Activated T-cell treated with anti-CD3 and anti-CD28 coated beads, Interleukin-2, amount 50 U/mL, for 4 hours (primary cell): Measurements from ENCODE around the gene PRR7. TPM values are rescaled to one million over a fixed set of nuclear protein-coding genes. Genes with fewer than 3 reads are reported as not detected.

ENCODE experiments used
- ATAC-seq, 2 donors: fragments of 200-7000 bp; cut with Tn5 transposase; one replicate each; pipeline ENCODE4 v1.10.0; 2021
- DNase-seq: peaks from one replicate; pipeline ENCODE4 v3.0.0-alpha.2; 2020
- H3K27me3 Mint-ChIP-seq: one replicate; pipeline ENCODE4 v1.8.0; 2021; ENCODE audit warnings: low read depth, mixed read lengths
- H3K36me3 Mint-ChIP-seq: one replicate; pipeline ENCODE4 v1.8.0; 2022; ENCODE audit warnings: mixed read lengths; ENCODE audit not compliant: insufficient read depth
- H3K4me1 Mint-ChIP-seq: one replicate; pipeline ENCODE4 v1.8.0; 2021; ENCODE audit warnings: low read depth, mixed read lengths
- H3K4me3 Mint-ChIP-seq: one replicate; pipeline ENCODE4 v1.8.0; 2021; ENCODE audit warnings: mild to moderate bottlenecking, moderate library complexity, mixed read lengths
- H3K9me3 Mint-ChIP-seq: one replicate; pipeline ENCODE4 v1.8.0; 2021; ENCODE audit warnings: mixed read lengths
- total RNA-seq, 3 donors: library from RNA; stranded (reverse); gene quantifications; one replicate each; pipeline ENCODE4 v1.2.1, GENCODE V29; 2021

Gene PRR7
- total RNA-seq, 3 donors from 2014 or later = 11.7 to 19.8 (median 14.2) TPM

DNA sequence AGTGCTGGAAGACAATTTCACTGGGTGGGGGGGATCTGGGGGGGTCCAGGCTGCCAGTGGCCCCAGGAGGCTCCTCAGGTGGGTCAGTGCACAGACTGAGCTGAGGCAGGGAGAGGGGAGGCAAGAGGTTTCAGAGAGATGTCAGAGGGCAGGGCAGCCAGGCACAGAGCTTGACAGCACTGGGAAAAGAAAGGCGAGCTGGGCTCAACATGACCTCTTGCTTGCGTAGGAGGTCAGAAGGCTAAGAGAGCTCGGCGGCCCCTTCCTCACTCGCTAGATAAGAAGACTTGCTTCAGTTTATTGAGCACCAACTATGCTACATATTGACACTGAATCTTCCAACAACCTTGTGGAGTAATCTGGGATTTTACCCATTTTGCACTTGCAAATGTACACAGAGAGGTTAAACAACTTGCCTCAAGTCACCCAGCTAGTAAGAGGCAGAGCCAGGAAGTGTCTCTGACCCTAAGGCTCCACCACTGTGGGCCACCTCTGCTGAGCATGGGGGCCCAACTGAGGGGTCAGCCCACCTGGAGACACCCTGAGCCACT lies 47.3 kb downstream of the PRR7 start:
- Mint-ChIP-seq H3K4me3 (no peak overlapping the region), H3K36me3 (peaks cover 4% of the 10 kb centered on the region), H3K27me3 (peaks cover 1% of the 10 kb centered on the region), H3K9me3 (no peaks in the 10 kb centered on the region), H3K4me1 (peaks cover 19% of the 10 kb centered on the region)
- DNase-seq = no peak
- ATAC-seq = no peak

DNA sequence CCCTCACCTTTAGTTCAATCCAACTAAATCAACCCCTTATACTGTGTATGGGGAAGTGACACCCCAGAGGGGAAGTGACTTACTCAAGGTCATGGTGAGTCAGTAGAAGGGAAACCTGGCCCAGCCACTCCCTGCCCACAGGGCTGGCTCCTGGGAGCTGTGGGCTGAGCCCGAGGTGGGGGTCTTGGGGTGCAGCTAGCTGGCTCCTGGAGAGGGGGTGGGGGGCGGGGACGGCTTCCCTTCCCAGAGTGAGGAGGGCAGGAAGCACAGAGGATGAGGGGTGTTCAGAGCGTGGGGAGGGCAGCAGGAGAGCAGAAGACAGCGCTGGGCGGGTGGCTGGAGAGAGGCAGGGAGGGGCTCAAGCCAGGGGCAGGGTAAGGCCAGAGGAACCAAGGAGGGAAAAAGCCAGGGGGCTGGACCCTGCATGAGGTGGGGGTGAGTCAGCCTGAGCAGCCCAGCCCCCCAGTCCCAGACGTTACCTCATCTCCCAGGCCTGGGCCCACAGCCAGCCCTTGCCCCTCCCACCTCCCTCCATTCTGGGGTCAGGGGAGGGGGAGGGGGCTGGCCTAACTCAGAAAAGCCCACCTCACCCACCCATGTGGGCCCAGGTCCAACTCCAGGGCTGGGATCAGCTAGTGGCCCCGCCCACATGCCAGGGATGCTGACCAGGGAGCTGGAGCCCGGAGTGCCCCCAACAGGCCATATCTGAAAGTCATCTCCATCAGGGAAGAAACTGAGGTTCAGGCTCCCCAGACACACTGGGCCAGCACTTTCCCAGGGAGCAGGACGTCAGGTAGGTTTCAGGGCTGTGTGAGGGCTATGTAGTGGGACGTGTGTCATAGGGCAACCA lies 48.0 kb downstream of the PRR7 start:
- H3K9me3 Mint-ChIP-seq = no peaks in the 10 kb centered on the region
- peaks cover 1% of the 10 kb centered on the region for H3K27me3 Mint-ChIP-seq
- H3K4me1 Mint-ChIP-seq = peaks cover 20% of the 10 kb centered on the region
- peak; percentile 54 to 58 for ATAC-seq
- peaks cover 4% of the 10 kb centered on the region for H3K36me3 Mint-ChIP-seq
- DNase-seq = no peak
- H3K4me3 Mint-ChIP-seq = no peak overlapping the region

DNA sequence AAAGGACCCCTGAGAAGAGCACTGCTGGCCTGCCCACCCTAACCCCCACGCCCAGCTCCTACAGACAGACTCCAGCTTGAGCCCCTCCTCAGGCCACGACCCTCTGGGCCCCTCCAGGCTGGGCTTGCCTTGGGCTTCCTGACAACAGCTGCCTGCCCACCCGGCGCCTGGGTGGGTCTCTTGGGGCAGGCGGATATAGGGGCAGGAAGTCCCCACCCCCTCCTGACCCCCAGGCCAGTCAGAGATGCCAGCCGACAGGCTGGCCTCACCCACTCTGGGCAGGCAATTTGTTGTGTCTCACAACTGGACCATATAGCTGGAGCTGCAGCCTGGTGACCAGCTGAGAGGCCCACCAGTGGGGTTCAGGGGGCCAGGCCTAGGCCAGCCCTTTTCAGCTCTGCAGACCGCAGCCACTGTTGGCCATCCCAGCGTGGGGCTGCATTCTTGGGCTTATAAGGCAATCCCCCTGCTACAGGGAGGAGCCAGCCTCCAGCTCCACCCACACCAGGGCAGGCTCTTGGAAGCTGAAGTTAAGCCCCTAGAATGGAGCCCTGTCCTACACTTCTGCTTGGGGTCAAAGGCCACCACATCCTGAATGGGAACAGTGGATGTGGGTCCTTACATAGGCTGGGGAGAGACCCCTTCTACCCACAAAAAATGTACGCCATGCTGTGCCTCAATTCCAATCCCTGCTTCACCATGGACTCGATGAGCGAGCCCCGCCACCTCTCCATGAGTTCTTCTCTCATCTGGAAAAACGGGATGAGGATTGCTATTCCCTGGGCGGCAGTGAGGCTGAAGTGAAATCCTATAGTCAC lies 48.8 kb downstream of the PRR7 start:
- peaks cover 20% of the 10 kb centered on the region for H3K4me1 Mint-ChIP-seq
- H3K27me3 Mint-ChIP-seq = peaks cover 1% of the 10 kb centered on the region
- DNase-seq (no peak), ATAC-seq (no peak)
- H3K9me3 Mint-ChIP-seq = no peaks in the 10 kb centered on the region
- peak overlapping the region; percentile 11 for H3K4me3 Mint-ChIP-seq
- peaks cover 4% of the 10 kb centered on the region for H3K36me3 Mint-ChIP-seq

DNA sequence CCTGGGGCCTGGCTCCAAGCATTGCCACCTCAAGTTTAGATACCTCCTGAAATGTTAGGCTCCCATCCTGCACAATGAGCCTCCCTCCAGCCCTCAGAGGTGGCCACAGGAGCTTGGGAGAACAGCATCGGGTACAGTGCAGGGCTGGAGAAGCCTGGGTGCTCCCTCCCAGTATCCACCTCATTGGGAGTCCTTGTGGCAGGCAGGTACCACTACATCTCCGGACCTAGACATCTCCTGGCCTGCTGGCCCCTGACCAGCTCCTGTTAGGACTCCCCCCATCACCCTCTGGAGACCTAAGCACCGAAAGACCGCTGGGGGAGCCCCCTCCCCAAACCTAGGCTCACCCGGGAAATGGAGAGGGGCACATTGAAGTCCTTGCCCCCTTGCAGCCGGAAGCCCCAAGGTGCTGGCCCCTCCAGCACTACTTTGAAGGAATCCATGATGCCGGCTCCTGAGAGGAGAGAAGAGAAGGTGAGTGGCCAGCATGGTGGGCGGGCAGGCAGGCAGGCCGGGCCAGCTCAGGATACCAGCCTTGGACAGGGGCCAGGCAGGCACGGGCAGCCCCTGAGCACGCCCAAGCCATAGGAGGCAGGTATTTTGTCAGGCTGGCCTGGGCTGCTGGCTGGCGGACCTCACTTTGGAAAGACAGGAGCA lies 49.6 kb downstream of the PRR7 start:
- peak overlapping the region; percentile 54 for H3K4me3 Mint-ChIP-seq
- peaks cover 4% of the 10 kb centered on the region for H3K36me3 Mint-ChIP-seq
- DNase-seq (no peak), ATAC-seq (no peak)
- no peaks in the 10 kb centered on the region for H3K9me3 Mint-ChIP-seq
- H3K4me1 Mint-ChIP-seq = peaks cover 22% of the 10 kb centered on the region
- H3K27me3 Mint-ChIP-seq = peaks cover 1% of the 10 kb centered on the region

GRCh38 chr5:177496727-177497291 lies 50.2 kb downstream of the PRR7 start:
- peaks cover 1% of the 10 kb centered on the region for H3K27me3 Mint-ChIP-seq
- H3K4me1 Mint-ChIP-seq = peaks cover 22% of the 10 kb centered on the region
- DNase-seq = no peak
- peaks cover 4% of the 10 kb centered on the region for H3K36me3 Mint-ChIP-seq
- peak overlapping the region; percentile 54 for H3K4me3 Mint-ChIP-seq
- no peaks in the 10 kb centered on the region for H3K9me3 Mint-ChIP-seq
- ATAC-seq = peak in 1 of 2 donors; percentile 2

GRCh38 chr5:177497292-177498012 lies 50.8 kb downstream of the PRR7 start, which contains the start of gene PDLIM7:
TSS of gene PDLIM7 (minus strand) at chr5:177497604. CDS start at chr5:177496512, 1,092 bp downstream.
- H3K4me1 Mint-ChIP-seq = peaks cover 26% of the 10 kb centered on the region
- H3K36me3 Mint-ChIP-seq = peaks cover 4% of the 10 kb centered on the region
- peaks cover 1% of the 10 kb centered on the region for H3K27me3 Mint-ChIP-seq
- DNase-seq = peak; percentile 93
- peak within 1 kb of the TSS; percentile 83 for H3K4me3 Mint-ChIP-seq
- H3K9me3 Mint-ChIP-seq = no peaks in the 10 kb centered on the region
- ATAC-seq = peak; percentile 87 to 88

DNA sequence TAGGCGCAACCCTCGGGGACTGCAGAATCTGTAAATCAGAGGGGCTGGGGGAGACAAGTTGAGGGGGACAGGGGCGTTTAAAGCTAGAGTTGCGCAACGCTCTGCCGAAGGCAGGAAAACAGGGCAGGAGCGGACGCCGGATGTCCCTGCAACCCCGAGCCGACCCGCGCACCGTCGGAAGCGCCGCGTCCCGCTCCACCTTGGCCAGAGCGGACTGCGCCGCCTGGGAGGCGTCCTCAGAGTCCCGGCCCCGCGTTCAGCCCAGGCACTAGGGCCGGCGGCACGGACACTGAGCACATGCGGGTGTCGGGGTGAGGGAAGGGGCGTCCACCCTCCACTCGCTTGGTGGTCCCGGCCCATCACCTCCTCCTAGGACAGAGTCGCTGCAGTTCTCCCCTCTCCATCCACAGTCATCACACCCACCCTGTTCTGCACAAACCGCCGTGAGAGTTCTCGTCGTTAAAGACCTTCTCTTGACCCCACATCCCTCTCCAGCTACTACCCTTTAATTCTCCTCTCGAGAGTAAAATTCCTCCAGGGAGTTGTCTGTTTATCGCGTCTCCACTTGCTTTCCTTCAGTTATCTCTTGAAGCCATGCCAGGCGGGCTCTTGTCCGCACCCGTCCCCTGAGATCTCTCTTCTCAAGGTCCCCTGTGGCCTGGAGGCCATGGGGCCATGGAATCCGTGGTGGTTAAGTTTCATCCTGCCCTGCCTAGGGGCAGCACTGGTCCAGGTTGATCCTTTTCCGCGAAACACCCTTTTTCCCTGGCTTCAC lies 51.6 kb downstream of the PRR7 start:
- no peaks in the 10 kb centered on the region for H3K36me3 Mint-ChIP-seq
- no peaks in the 10 kb centered on the region for H3K9me3 Mint-ChIP-seq
- H3K4me3 Mint-ChIP-seq = peak overlapping the region; percentile 83
- ATAC-seq (peak; percentile 5 to 11), DNase-seq (no peak)
- peaks cover 1% of the 10 kb centered on the region for H3K27me3 Mint-ChIP-seq
- H3K4me1 Mint-ChIP-seq = peaks cover 26% of the 10 kb centered on the region

- Mint-ChIP-seq H3K27me3 (peaks cover 1% of the 10 kb centered on the region), H3K4me3 (no peak overlapping the region), H3K9me3 (no peaks in the 10 kb centered on the region), H3K4me1 (peaks cover 20% of the 10 kb centered on the region), H3K36me3 (no peaks in the 10 kb centered on the region)
- ATAC-seq = no peak
- DNase-seq = no peak
Measured at GRCh38 chr5:177499842-177500241, 53.2 kb downstream of the PRR7 start.

GRCh38 chr5:177500685-177501522 lies 54.3 kb downstream of the PRR7 start:
- DNase-seq (peak; percentile 88), ATAC-seq (peak; percentile 32 to 39)
- peaks cover 20% of the 10 kb centered on the region for H3K4me1 Mint-ChIP-seq
- no peak overlapping the region for H3K4me3 Mint-ChIP-seq
- no peaks in the 10 kb centered on the region for H3K9me3 Mint-ChIP-seq
- H3K27me3 Mint-ChIP-seq = peaks cover 1% of the 10 kb centered on the region
- H3K36me3 Mint-ChIP-seq = no peaks in the 10 kb centered on the region

DNA sequence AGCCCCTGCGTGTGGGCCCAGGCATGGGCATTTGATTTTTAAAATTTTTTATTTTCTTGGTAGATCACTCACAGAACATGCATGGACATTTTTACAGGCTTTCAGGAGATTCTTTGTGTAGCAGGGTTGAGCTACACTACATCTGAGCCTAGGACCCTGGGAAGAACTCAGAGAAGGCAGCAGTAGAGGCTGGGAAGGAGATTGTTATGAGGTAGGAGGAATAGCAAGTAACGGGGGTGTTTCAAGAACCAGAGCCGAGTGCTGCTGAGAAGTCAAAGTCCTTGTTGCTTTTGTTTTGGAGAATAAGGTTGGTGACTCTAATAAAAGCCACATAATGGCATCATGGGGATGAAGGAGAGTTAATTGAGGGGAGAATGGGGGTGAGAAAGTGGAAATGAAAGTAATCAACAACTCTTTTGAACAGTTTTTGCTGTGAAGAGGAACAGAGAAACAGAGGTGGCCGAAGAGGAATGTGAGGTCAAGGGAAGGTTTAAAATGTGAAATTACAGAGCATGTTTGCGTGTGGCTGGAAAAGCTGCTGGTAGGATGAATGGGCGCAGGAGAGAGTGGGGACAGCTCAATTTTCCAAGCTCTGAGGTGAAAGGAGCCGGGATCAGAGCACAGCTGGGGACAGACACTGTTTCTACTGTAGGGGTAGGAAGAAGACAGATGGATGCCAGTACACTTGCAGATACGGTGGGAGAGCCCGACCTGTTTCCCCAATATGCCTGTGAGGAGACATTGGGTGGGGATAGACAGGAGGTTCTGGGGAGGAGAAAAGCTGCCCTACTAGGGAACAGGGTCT lies 55.5 kb downstream of the PRR7 start:
- Mint-ChIP-seq H3K36me3 (no peaks in the 10 kb centered on the region), H3K4me3 (no peak overlapping the region), H3K9me3 (no peaks in the 10 kb centered on the region), H3K4me1 (peaks cover 18% of the 10 kb centered on the region), H3K27me3 (peaks cover 1% of the 10 kb centered on the region)
- no peak for DNase-seq
- ATAC-seq = no peak

DNA sequence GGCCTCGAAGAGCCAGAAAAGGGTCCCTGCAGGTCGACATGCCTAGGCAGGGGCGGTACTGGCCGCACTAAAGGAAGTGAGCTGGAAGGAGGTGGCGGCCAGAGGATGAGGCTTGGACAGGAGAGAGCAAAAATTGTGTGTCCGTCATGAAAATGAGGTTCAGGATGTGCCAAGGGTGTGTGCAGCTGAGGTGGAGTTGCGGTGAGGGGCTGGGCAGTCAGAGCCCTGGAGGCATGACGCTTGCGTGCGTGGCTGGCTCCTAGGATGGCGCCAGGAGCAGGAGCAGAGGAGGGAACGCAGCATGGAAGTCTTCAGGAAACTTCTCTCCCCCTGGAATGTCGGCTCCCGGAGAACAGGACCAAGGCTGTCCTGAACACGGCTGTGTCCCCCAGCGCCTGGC lies 56.3 kb downstream of the PRR7 start:
- DNase-seq (no peak), ATAC-seq (no peak)
- Mint-ChIP-seq H3K4me1 (peaks cover 17% of the 10 kb centered on the region), H3K9me3 (no peaks in the 10 kb centered on the region), H3K4me3 (no peak overlapping the region), H3K36me3 (peaks cover 2% of the 10 kb centered on the region), H3K27me3 (no peaks in the 10 kb centered on the region)
